PC-9 (cell line): ENCODE measurements around the gene CACNA1H. TPM values are rescaled to one million over a fixed set of nuclear protein-coding genes. Genes with fewer than 3 reads are reported as not detected.

Experiments used
- BruUV-seq: library from RNA; stranded (reverse); fragments of 400-500 nt; replicated peaks from 2 replicates; lab custom pipeline; 2021; lab: Mats Ljungman, UMichigan
- CTCF ChIA-PET: fragments of 300-600 bp; sonication (Branson Sonifier 250); formaldehyde crosslinking; loops from one replicate; lab custom pipeline; 2022; ENCODE audit warnings: antibody characterized with exemption; lab: Charles Lee
- POLR2A ChIA-PET: fragments of 300-600 bp; sonication (Branson Sonifier 250); formaldehyde crosslinking; loops from one replicate; lab custom pipeline; 2022; ENCODE audit warnings: antibody characterized with exemption; ENCODE audit not compliant: unreplicated experiment; lab: Charles Lee
- DNase-seq, 2 experiments: peaks; one replicate each; pipeline versions ENCODE4 v3.0.0 to v3.0.0-alpha.2; 2015 to 2022; ENCODE audit warnings: mixed read lengths in 1 of 2
- H2AFZ ChIP-seq: fragments of 200-600 bp; sonication (generic); 2 replicates; pipeline ENCODE4 v1.8.1; 2017; ENCODE audit warnings: antibody characterized with exemption
- H3F3A ChIP-seq: fragments of 200-600 bp; sonication (generic); 2 replicates; pipeline ENCODE4 v1.8.1; 2017; ENCODE audit warnings: antibody characterized with exemption, mild to moderate bottlenecking, low read depth; ENCODE audit not compliant: insufficient read depth
- H3K27ac ChIP-seq: fragments of 200-600 bp; sonication (generic); 2 replicates; pipeline ENCODE4 v1.6.1; 2016; ENCODE audit warnings: mixed run types
- H3K27me3 ChIP-seq: fragments of 200-600 bp; sonication (generic); 2 replicates; pipeline ENCODE4 v1.6.1; 2016; ENCODE audit warnings: low read depth, mixed run types; ENCODE audit not compliant: insufficient read depth
- H3K36me3 ChIP-seq: fragments of 200-600 bp; sonication (generic); 2 replicates; pipeline ENCODE4 v1.6.1; 2016; ENCODE audit warnings: low read depth, mixed run types
- H3K4me1 ChIP-seq: fragments of 200-600 bp; sonication (generic); replicated peaks from 2 replicates; pipeline ENCODE4 v1.6.1; 2016; ENCODE audit warnings: mixed run types; ENCODE audit not compliant: insufficient read depth
- H3K4me2 ChIP-seq: fragments of 200-600 bp; sonication (generic); 2 replicates; pipeline ENCODE4 v1.6.1; 2017; ENCODE audit warnings: mixed run types
- H3K4me3 ChIP-seq: fragments of 200-600 bp; sonication (generic); 2 replicates; pipeline ENCODE4 v1.6.1; 2016; ENCODE audit warnings: mixed run types
- H3K79me2 ChIP-seq: fragments of 200-600 bp; sonication (generic); 2 replicates; pipeline ENCODE4 v1.6.1; 2017; ENCODE audit warnings: low read depth, mixed run types
- H3K9me2 ChIP-seq: fragments of 200-600 bp; sonication (generic); 2 replicates; pipeline ENCODE4 v1.8.1; 2017; ENCODE audit warnings: mild to moderate bottlenecking; ENCODE audit not compliant: insufficient read depth
- H3K9me3 ChIP-seq: fragments of 200-600 bp; sonication (generic); 2 replicates; pipeline ENCODE4 v1.8.1; 2016; ENCODE audit warnings: low read depth; ENCODE audit not compliant: insufficient read depth
- H4K20me1 ChIP-seq: fragments of 200-600 bp; sonication (generic); 2 replicates; pipeline ENCODE4 v1.8.1; 2017; ENCODE audit not compliant: insufficient read depth
- EZH2 ChIP-seq: fragments of 200-600 bp; sonication (generic); IDR thresholded peaks from 2 replicates; pipeline ENCODE4 v1.8.0; 2017; ENCODE audit warnings: antibody characterized with exemption, low read depth
- intact Hi-C: fragments of 100-400 bp; cut with micrococcal nuclease; formaldehyde crosslinking; loops from one replicate; pipeline ENCODE4 v1.10.0; 2022; ENCODE audit not compliant: unreplicated experiment
- total RNA-seq: library from RNA; stranded (reverse); gene quantifications from 2 replicates; pipeline ENCODE4 v1.2.3, GENCODE V29; 2021
- TF ChIP-seq, protein P1 (sequence below): fragments of 200-600 bp; sonication (generic); conservative IDR thresholded peaks from 2 replicates; pipeline ENCODE4 v1.6.1; 2017; ENCODE audit warnings: mixed run types, antibody characterized with exemption, mild to moderate bottlenecking, moderate library complexity

Gene CACNA1H
- total RNA-seq, 1 experiment from 2014 or later = not detected

DNA sequence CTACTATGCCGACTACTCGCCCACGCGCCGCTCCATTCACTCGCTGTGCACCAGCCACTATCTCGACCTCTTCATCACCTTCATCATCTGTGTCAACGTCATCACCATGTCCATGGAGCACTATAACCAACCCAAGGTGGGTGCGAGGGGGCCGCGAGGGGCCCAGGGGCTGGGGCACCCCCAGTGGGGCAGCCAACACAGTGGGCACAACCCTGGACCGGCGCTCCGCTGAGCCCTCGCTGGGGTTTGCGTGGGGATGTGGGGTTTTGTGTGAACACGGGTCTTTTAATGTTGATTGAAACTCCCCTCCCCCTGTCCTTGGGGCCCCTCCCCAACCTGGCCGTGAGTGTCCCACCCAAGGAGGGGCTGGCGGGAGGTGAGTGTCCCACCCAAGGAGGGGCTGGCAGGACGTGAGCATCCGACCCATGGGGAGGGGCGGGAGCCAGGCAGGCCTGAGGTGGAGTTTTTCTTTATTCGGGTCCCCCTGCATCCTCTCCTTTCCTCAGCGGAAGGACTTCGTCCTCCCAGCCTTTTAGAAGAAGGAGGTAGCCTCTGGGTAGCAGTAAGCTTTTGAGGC is 61.0 kb downstream of the CACNA1H start:
- ChIA-PET POLR2A (no interaction called here), CTCF (no interaction called here)
- H3K4me3 ChIP-seq = no peak overlapping the region
- H3K9me3 ChIP-seq = no peaks in the 10 kb centered on the region
- H3K4me2 ChIP-seq = no peak overlapping the region
- TF ChIP-seq EZH2 = no peak
- TF ChIP-seq, protein P1, sequence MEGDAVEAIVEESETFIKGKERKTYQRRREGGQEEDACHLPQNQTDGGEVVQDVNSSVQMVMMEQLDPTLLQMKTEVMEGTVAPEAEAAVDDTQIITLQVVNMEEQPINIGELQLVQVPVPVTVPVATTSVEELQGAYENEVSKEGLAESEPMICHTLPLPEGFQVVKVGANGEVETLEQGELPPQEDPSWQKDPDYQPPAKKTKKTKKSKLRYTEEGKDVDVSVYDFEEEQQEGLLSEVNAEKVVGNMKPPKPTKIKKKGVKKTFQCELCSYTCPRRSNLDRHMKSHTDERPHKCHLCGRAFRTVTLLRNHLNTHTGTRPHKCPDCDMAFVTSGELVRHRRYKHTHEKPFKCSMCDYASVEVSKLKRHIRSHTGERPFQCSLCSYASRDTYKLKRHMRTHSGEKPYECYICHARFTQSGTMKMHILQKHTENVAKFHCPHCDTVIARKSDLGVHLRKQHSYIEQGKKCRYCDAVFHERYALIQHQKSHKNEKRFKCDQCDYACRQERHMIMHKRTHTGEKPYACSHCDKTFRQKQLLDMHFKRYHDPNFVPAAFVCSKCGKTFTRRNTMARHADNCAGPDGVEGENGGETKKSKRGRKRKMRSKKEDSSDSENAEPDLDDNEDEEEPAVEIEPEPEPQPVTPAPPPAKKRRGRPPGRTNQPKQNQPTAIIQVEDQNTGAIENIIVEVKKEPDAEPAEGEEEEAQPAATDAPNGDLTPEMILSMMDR = no peak
- no TSS peak for BruUV-seq
- no peak overlapping the region for H2AFZ ChIP-seq
- H3K27me3 ChIP-seq = peaks cover 86% of the 10 kb centered on the region
- no peaks in the 10 kb centered on the region for H3F3A ChIP-seq
- intact Hi-C loops = no loop called here
- H4K20me1 ChIP-seq = no peaks in the 10 kb centered on the region
- no peak overlapping the region for H3K27ac ChIP-seq
- no peak for DNase-seq
- H3K4me1 ChIP-seq = no peaks in the 10 kb centered on the region
- no peaks in the 10 kb centered on the region for H3K36me3 ChIP-seq
- no peaks in the 10 kb centered on the region for H3K9me2 ChIP-seq
- no peaks in the 10 kb centered on the region for H3K79me2 ChIP-seq

GRCh38 chr16:1214719-1215118 is 61.8 kb downstream of the CACNA1H start:
- H3K9me2 ChIP-seq = no peaks in the 10 kb centered on the region
- POLR2A ChIA-PET = no interaction called here
- no peaks in the 10 kb centered on the region for H3K79me2 ChIP-seq
- intact Hi-C loops = no loop called here
- no peaks in the 10 kb centered on the region for H3F3A ChIP-seq
- no peak for TF ChIP-seq EZH2
- TF ChIP-seq, protein P1 = no peak
- H3K4me1 ChIP-seq = no peaks in the 10 kb centered on the region
- peaks cover 89% of the 10 kb centered on the region for H3K27me3 ChIP-seq
- H3K9me3 ChIP-seq = no peaks in the 10 kb centered on the region
- no peaks in the 10 kb centered on the region for H3K36me3 ChIP-seq
- no peak overlapping the region for H3K4me3 ChIP-seq
- CTCF ChIA-PET = no interaction called here
- H3K4me2 ChIP-seq = no peak overlapping the region
- no TSS peak for BruUV-seq
- H3K27ac ChIP-seq = no peak overlapping the region
- no peak for DNase-seq
- no peaks in the 10 kb centered on the region for H4K20me1 ChIP-seq
- H2AFZ ChIP-seq = no peak overlapping the region

DNA sequence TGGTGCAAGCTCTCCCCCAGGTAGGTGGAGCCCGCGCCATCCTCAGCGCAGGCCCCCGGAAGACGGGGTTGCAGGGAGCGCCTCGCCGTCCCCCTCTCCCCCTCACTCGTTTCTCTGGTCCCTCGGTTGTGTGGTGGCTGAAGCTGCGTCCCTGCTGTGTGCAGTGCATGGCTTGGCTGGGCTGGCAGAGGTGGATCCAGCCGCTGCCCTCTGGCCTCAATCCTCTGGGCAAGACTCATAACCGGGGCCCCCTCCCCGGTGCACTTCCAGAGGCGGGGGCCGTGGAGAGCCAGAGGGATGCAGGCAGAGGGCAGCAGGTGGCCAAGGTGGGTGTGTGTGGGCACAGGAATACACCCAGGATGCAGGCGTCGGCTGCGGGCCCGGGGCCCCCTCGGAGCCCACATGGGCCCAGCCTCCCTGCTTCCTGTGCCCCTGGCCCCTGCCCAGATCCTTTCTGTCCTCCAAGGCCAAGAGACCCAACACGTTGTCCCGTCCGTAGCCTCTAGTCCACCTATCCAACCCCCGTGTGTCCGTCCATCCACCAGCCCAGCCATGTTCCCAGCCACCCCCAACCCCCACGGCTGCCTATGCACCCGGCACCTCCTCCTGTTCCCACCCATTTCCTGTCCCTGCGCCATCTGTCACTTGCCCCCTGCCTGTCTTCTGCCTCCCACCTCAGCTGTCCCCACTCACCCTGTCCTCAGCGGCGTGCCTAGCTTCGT is 62.8 kb downstream of the CACNA1H start:
- intact Hi-C loops = no loop called here
- Histone ChIP-seq H3K4me3 (no peak overlapping the region), H3K27ac (no peak overlapping the region), H3K9me2 (no peaks in the 10 kb centered on the region), H3K36me3 (no peaks in the 10 kb centered on the region), H4K20me1 (no peaks in the 10 kb centered on the region), H2AFZ (no peak overlapping the region), H3F3A (no peaks in the 10 kb centered on the region), H3K27me3 (peaks cover 98% of the 10 kb centered on the region), H3K4me2 (no peak overlapping the region), H3K9me3 (no peaks in the 10 kb centered on the region), H3K4me1 (no peaks in the 10 kb centered on the region), H3K79me2 (no peaks in the 10 kb centered on the region)
- POLR2A ChIA-PET = no interaction called here
- CTCF ChIA-PET = no interaction called here
- DNase-seq = no peak
- no TSS peak for BruUV-seq
- TF ChIP-seq, protein P1 = no peak
- no peak for TF ChIP-seq EZH2
